Small intestine (tissue), 7 donors: ENCODE measurements around the gene CRACR2A. TPM values are rescaled to one million over a fixed set of nuclear protein-coding genes. Genes with fewer than 3 reads are reported as not detected.

Source experiments
- DNase-seq, 2 donors: peaks; one replicate each; pipeline versions ENCODE4 v3.0.0 to v3.0.0-alpha.2; 2013
- FAIRE-seq: peaks from 2 replicates; lab custom pipeline; 2012; peaks lifted over from hg19 to GRCh38; lab: Jason Lieb, UNC
- H3K27ac ChIP-seq, 3 donors: one replicate each; pipeline ENCODE4 v1.5.1; 2013; ENCODE audit warnings: low read length in 2 of 3, mild to moderate bottlenecking in 2 of 3, control low read depth in 1 of 3, inconsistent platforms in 1 of 3, low read depth in 1 of 3, moderate library complexity in 1 of 3
- H3K27me3 ChIP-seq, 3 donors: one replicate each; pipeline ENCODE4 v1.6.1; 2013; ENCODE audit warnings: low read length in 3 of 3, inconsistent platforms in 1 of 3; ENCODE audit not compliant: control insufficient read depth in 3 of 3, insufficient read depth in 3 of 3
- H3K36me3 ChIP-seq, 3 donors: one replicate each; pipeline ENCODE4 v1.6.1; 2013; ENCODE audit warnings: low read length in 3 of 3, inconsistent platforms in 1 of 3, low read depth in 1 of 3, mild to moderate bottlenecking in 1 of 3, moderate library complexity in 1 of 3; ENCODE audit not compliant: control insufficient read depth in 3 of 3, insufficient read depth in 2 of 3
- H3K4me1 ChIP-seq, 3 donors: one replicate each; pipeline ENCODE4 v1.6.1; 2013; ENCODE audit warnings: low read length in 2 of 3, inconsistent platforms in 1 of 3, low read depth in 1 of 3, mild to moderate bottlenecking in 1 of 3, moderate library complexity in 1 of 3; ENCODE audit not compliant: control insufficient read depth in 3 of 3, insufficient read depth in 2 of 3
- H3K4me3 ChIP-seq, 3 donors: one replicate each; pipeline ENCODE4 v1.5.1; 2013; ENCODE audit warnings: low read length in 3 of 3, control low read depth in 1 of 3, inconsistent platforms in 1 of 3, low read depth in 1 of 3, mild to moderate bottlenecking in 1 of 3, moderate library complexity in 1 of 3
- H3K9me3 ChIP-seq, 2 donors: one replicate each; pipeline ENCODE4 v1.6.1; 2013; ENCODE audit warnings: low read depth in 1 of 2, low read length in 1 of 2; ENCODE audit not compliant: control insufficient read depth in 2 of 2, insufficient read depth in 1 of 2
- WGBS, 3 donors: extraction: QIAGEN DNeasy Blood & Tissue Kit; methylation state at CpG; one replicate each; pipeline ENCODE4 v1.1.7; 2013; 5-methylcytosine and 5-hydroxymethylcytosine counted together
- polyA plus RNA-seq, 4 donors: library from polyadenylated mRNA; stranded (reverse) in 3 of 4; unstranded in 1 of 4; fragments of 200-250 nt in 3 of 4; fragments of 120-200 nt in 1 of 4; gene quantifications; one replicate each; pipeline versions ENCODE4 v1.2.1 to v1.2.3, GENCODE V29; 2013
- donor health status: healthy with polysubstance abuse.
- donor health status: control.
- donor health status: control.
- donor health status: Bipolar disorder and iron deficiency.
- donor health status: healthy.

Gene CRACR2A
- polyA plus RNA-seq, 4 donors: 5.1 to 16.3 (median 8.8) TPM

GRCh38 chr12:3624273-3624672, 128.6 kb downstream of the CRACR2A start:
- no peaks in the 10 kb centered on the region for H3K9me3 ChIP-seq
- H3K36me3 ChIP-seq: peaks cover 0 to 3% (median 0%) of the 10 kb centered on the region in 3 donors
- no peaks in the 10 kb centered on the region for H3K4me1 ChIP-seq
- peaks cover 0 to 2% (median 0%) of the 10 kb centered on the region in 3 donors for H3K27me3 ChIP-seq
- H3K4me3 ChIP-seq: no peak overlapping the region
- FAIRE-seq: no peak
- DNase-seq: no peak
- 80 to 91% (median 84%) methylated on average over 4 of the region's 4 CpGs for WGBS, 3 donors
- H3K27ac ChIP-seq: no peak overlapping the region

- DNase-seq: no peak
- FAIRE-seq: no peak
Observed at GRCh38 chr12:3622822-3623690, 129.9 kb downstream of the CRACR2A start.

DNA sequence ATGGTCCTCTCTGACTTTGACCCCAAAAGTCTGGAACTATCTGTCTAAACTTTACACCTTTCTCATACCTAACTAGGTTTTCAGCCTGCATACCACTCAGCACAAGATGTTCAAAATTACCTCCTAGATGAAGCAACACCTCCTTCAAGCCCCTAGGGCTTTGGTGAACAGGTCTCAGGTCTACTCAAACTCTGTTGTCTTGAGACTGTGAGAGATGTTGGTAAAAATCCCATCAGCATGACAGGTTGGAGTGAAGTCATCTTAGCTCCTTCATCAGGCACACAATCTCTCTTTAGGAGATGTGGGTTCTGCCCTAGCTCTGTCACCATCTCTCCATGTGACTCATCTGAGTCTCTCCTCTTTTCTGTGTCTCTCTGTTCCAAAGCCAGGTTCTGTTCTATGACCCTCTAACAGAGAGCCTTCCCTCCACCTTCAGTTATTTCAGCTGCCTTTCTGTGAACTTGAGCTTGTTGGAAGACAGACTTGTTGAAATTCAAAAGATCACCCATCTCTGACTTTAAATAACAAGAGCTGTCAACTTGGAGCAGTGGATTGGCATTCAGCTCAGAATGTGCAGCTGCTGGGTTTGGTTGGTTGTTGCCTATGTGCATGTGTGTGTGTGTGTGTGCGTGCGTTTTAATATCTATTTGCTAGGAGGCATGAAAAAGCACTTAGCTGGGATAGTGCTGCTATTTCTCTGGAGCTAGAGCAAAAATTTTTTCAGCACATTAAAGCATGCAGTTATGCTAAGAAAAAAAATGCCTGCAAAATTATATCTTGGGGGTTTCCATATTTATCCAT, 130.7 kb downstream of the CRACR2A start:
- FAIRE-seq (no peak), DNase-seq (no peak)
- Histone ChIP-seq H3K27ac (no peak overlapping the region), H3K4me3 (no peak overlapping the region), H3K4me1 (no peaks in the 10 kb centered on the region), H3K36me3 (peaks cover 0 to 3% (median 0%) of the 10 kb centered on the region in 3 donors), H3K27me3 (peaks cover 0 to 2% (median 0%) of the 10 kb centered on the region in 3 donors), H3K9me3 (no peaks in the 10 kb centered on the region)
- WGBS, 3 donors: 82 to 100% (median 93%) methylated on average over 2 of the region's 2 CpGs

More at GRCh38 chr12:3622822-3623690, 129.9 kb downstream of the CRACR2A start:
- no peaks in the 10 kb centered on the region for H3K9me3 ChIP-seq
- WGBS, 3 donors: 79 to 85% (median 84%) methylated on average over 18 of the region's 18 CpGs
- no peak overlapping the region for H3K27ac ChIP-seq
- H3K36me3 ChIP-seq: peaks cover 0 to 3% (median 0%) of the 10 kb centered on the region in 3 donors
- no peak overlapping the region for H3K4me3 ChIP-seq
- H3K27me3 ChIP-seq: peaks cover 0 to 2% (median 0%) of the 10 kb centered on the region in 3 donors
- no peaks in the 10 kb centered on the region for H3K4me1 ChIP-seq

DNA sequence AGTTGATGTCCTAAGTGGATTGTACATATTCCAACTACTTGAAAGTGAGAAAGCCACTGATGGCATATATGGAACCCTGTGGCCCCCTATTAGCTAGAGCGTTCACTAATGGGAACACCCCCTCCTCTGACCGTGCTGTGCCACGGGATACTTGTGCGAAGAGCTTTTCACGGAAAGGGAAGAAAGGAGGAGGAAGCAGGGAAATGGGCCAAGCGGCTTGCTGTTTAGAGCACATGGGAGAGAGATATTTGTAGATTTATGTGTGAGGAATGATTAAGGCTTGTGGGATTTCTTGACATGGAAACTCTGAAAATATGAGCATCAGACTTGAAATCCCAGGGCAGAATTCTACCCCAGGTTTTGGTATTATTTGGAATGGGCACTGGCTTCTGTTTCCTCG, 132.1 kb downstream of the CRACR2A start:
- no peak for FAIRE-seq
- 94 to 99% (median 97%) methylated on average over 7 of the region's 7 CpGs for WGBS, 3 donors

GRCh38 chr12:3617565-3617964, 135.3 kb downstream of the CRACR2A start:
- Histone ChIP-seq H3K9me3 (no peaks in the 10 kb centered on the region), H3K4me3 (no peak overlapping the region), H3K36me3 (no peaks in the 10 kb centered on the region), H3K27ac (no peak overlapping the region), H3K27me3 (no peaks in the 10 kb centered on the region), H3K4me1 (no peaks in the 10 kb centered on the region)
- FAIRE-seq (no peak), DNase-seq (no peak)
- WGBS, 3 donors: 78 to 90% (median 87%) methylated on average over 4 of the region's 4 CpGs

More for the DNA sequence above, 132.1 kb downstream of the CRACR2A start:
- H3K4me1 ChIP-seq: no peaks in the 10 kb centered on the region
- no peak for DNase-seq
- H3K36me3 ChIP-seq: peaks cover 0 to 3% (median 0%) of the 10 kb centered on the region in 3 donors
- H3K27ac ChIP-seq: no peak overlapping the region
- H3K27me3 ChIP-seq: peaks cover 0 to 2% (median 0%) of the 10 kb centered on the region in 3 donors
- no peaks in the 10 kb centered on the region for H3K9me3 ChIP-seq
- no peak overlapping the region for H3K4me3 ChIP-seq

DNA sequence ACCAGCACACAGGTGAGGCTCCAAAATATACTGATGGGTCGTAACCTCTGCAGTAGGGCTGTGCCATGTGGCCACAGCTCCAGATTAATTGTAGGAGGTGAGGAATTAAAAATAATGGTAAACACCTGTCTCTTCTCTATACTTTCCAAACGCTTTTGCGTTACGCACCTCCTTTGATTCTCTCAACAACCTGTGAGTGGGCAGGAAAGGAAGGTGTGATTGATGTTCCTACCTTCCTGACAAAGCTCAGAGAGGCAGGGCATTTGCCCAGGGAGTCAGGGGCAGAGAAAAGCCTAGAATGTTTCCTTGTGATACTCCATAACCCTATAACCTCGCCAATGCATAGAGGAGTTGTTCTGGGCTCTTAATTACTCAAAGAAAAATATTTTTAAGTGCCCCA, 137.0 kb downstream of the CRACR2A start:
- Histone ChIP-seq H3K36me3 (no peaks in the 10 kb centered on the region), H3K27ac (no peak overlapping the region), H3K4me1 (no peaks in the 10 kb centered on the region), H3K27me3 (no peaks in the 10 kb centered on the region), H3K9me3 (no peaks in the 10 kb centered on the region), H3K4me3 (no peak overlapping the region)
- no peak for FAIRE-seq
- WGBS, 3 donors: 88 to 95% (median 95%) methylated on average over 5 of the region's 5 CpGs
- DNase-seq: no peak

DNA sequence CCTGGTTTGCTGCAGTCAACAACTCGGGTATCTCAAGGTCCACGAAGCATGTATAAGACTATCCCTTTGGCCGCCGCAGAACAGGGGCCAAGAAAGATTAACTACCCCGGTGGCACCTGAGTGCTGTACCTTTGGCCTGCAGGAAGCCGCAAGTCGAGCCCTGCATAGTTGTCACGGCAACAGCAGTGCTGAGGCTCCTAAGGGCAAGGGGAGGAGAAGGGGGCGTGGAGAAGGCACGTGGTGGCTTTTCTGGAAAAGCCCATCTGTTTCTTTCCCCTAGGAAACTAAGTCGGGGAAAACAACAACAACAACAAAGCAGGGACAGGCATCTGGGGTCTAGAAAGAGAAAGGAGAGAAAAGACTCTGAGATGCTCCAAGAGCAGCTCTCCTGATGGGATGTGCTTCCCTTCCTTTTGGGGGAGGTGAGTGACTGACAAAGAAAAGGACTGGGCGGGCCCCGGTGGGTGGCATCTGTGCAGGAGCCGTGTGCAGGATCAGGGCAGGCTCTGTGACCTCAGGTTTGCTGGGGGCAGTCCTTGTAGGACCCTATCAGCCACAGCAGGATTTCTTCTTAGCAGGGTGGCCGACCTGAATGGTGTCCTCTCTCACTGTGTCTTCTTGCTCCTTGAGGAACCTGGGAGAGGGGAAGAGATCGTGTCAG, 138.0 kb downstream of the CRACR2A start:
- DNase-seq (no peak), FAIRE-seq (no peak)
- H3K27ac ChIP-seq: no peak overlapping the region
- 46 to 69% (median 56%) methylated on average over 16 of the region's 16 CpGs for WGBS, 3 donors
- no peak overlapping the region for H3K4me3 ChIP-seq
- no peaks in the 10 kb centered on the region for H3K4me1 ChIP-seq
- H3K27me3 ChIP-seq: no peaks in the 10 kb centered on the region
- no peaks in the 10 kb centered on the region for H3K9me3 ChIP-seq
- H3K36me3 ChIP-seq: no peaks in the 10 kb centered on the region
